GM23248 (cell line): ENCODE results near the gene BEND3. TPM values are rescaled to one million over a fixed set of nuclear protein-coding genes. Genes with fewer than 3 reads are reported as not detected.
A peak's percentile ranks its signal among the peaks of the same experiment; 100 is the strongest.
"Not testable (repeated sequence)": the region's sequence is repeated elsewhere in the genome, so short reads cannot be mapped to it uniquely, and the experiment has no call there.

Source experiments
- DNase-seq: peaks from one replicate; pipeline ENCODE4 v3.0.0-alpha.2; 2015
- H2AFZ ChIP-seq: fragments of 200-600 bp; sonication (generic); 2 replicates; pipeline ENCODE4 v1.6.1; 2016; ENCODE audit warnings: antibody characterized with exemption
- H3F3A ChIP-seq: fragments of 200-600 bp; sonication (generic); 2 replicates; pipeline ENCODE4 v1.6.1; 2016; ENCODE audit warnings: mild to moderate bottlenecking, antibody characterized with exemption, mixed run types; ENCODE audit not compliant: insufficient read depth
- H3K27ac ChIP-seq: fragments of 200-600 bp; sonication (generic); 2 replicates; pipeline ENCODE4 v1.5.1; 2016; ENCODE audit warnings: mild to moderate bottlenecking
- H3K27me3 ChIP-seq: fragments of 200-600 bp; sonication (generic); replicated peaks from 2 replicates; pipeline ENCODE4 v1.6.1; 2016; ENCODE audit warnings: mild to moderate bottlenecking; ENCODE audit not compliant: insufficient read depth
- H3K36me3 ChIP-seq: fragments of 200-600 bp; sonication (generic); 2 replicates; pipeline ENCODE4 v1.6.1; 2016; ENCODE audit warnings: low read depth, mild to moderate bottlenecking
- H3K4me1 ChIP-seq: fragments of 200-600 bp; sonication (generic); 2 replicates; pipeline ENCODE4 v1.6.1; 2016; ENCODE audit warnings: mild to moderate bottlenecking; ENCODE audit not compliant: insufficient read depth
- H3K4me2 ChIP-seq: fragments of 200-600 bp; sonication (generic); one replicate; pipeline ENCODE4 v1.6.1; 2016; ENCODE audit warnings: mild to moderate bottlenecking; ENCODE audit not compliant: unreplicated experiment
- H3K4me3 ChIP-seq: fragments of 200-600 bp; sonication (generic); 2 replicates; pipeline ENCODE4 v1.5.1; 2016; ENCODE audit warnings: mild to moderate bottlenecking
- H3K79me2 ChIP-seq: fragments of 200-600 bp; sonication (generic); 2 replicates; pipeline ENCODE4 v1.6.1; 2016; ENCODE audit warnings: mild to moderate bottlenecking; ENCODE audit not compliant: insufficient read depth
- H3K9ac ChIP-seq: fragments of 200-600 bp; sonication (generic); 2 replicates; pipeline ENCODE4 v1.6.1; 2016; ENCODE audit warnings: mild to moderate bottlenecking
- H3K9me2 ChIP-seq: fragments of 200-600 bp; sonication (generic); 2 replicates; pipeline ENCODE4 v1.6.1; 2016; ENCODE audit warnings: mixed run types, mild to moderate bottlenecking, moderate library complexity; ENCODE audit not compliant: insufficient read depth
- H3K9me3 ChIP-seq: fragments of 200-600 bp; sonication (generic); one replicate; pipeline ENCODE4 v1.6.1; 2017; ENCODE audit warnings: low read depth
- H4K20me1 ChIP-seq: fragments of 200-600 bp; sonication (generic); 2 replicates; pipeline ENCODE4 v1.6.0; 2016; ENCODE audit not compliant: insufficient read depth
- EZH2 ChIP-seq: fragments of 200-600 bp; sonication (generic); IDR thresholded peaks from 2 replicates; pipeline ENCODE4 v1.6.1; 2018; ENCODE audit warnings: antibody characterized with exemption, mild to moderate bottlenecking; ENCODE audit not compliant: insufficient read depth, poor library complexity, severe bottlenecking
- EZH2phosphoT487 ChIP-seq: fragments of 200-600 bp; sonication (generic); IDR thresholded peaks from 2 replicates; pipeline ENCODE4 v1.6.1; 2018; ENCODE audit warnings: antibody characterized with exemption, moderate library complexity, mild to moderate bottlenecking, low read depth; ENCODE audit not compliant: insufficient read depth
- WGBS, 2 experiments: methylation state at CpG; one replicate each; pipeline ENCODE4 v1.1.6; 2015 to 2017; ENCODE audit warnings: low lambda C conversion rate in 2 of 2, low coverage in 1 of 2; ENCODE audit errors: missing lambda C conversion rate in 2 of 2; 5-methylcytosine and 5-hydroxymethylcytosine counted together
- in situ Hi-C: fragments of 300-500 bp; cut with MboI; formaldehyde crosslinking; loops from 2 replicates; pipeline ENCODE4 v1.15.0; 2020
- polyA plus RNA-seq: library from polyadenylated mRNA; unstranded; fragments of >200 nt; fragmentation: Nextera tagmentation; extraction: Ambion mirVana; gene quantifications from 2 replicates; pipeline ENCODE4 v1.2.1, GENCODE V29; 2016
- total RNA-seq: library from RNA; depleted of rRNA; stranded (reverse); fragments of >200 nt; shearing (Covaris generic); gene quantifications from 2 replicates; pipeline ENCODE4 v1.2.3, GENCODE V29; 2014; rRNA removed

BEND3 gene
- total RNA-seq (1.8 and 2.7 TPM in 2 replicates), polyA plus RNA-seq (1.0 and 1.4 TPM in 2 replicates)

DNA sequence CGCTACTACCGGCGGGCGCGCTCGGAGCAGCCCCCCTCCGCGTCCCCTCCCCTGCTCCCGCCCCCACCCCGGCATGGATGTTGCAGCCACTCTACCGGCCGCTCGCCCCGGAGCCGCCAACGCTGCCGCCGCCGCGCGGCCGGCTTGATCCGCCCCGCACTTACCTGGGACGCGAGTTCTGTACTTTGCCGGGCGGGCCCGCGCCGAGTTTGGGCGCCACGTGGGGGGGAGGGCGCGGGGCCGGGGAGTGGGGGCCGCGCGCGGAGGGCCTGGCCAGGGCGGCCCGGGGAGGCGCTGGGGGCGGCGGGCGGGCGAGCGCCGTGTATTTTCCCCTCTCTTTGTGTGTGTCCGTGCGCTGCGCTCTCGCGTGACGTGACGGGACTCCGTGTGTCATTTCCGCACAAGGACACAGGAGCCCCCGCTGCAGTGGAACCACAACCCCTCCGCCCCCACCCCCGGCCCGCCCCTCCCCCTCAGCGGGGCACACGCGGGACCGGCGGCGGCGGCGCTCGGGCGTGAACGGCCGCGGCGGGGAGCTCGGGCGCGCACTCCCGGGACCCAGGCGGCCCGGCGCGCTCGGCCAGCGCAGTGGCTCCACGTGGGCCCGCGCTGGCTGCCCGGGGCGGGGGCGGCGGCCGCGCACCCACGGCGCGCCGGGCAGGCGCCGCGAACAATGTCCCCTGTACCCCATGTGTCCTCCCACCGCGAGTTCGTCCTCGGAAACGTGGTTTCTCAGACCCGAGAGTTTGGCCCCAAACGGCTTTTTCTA, at the start of gene BEND3:
Gene BEND3 (minus strand): TSS at position 590 of the 769 bp plus-strand sequence. CDS start 16,230 bp downstream, outside the sequence.
- peak; percentile 47 for DNase-seq

DNA sequence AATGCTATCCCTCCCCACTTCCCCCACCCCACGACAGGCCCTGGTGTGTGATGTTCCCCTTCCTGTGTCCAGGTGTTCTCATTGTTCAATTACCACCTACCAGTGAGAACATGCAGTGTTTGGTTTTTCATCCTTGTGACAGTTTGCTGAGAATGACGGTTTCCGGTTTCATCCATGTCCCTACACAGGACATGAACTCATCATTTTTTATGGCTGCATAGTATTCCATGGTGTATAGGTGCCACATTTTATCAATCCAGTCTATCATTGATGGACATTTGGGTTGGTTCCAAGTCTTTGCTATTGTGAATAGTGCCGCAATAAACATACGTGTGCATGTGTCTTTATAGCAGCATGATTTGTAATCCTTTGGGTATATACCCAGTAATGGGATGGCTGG, 49.0 kb upstream of the BEND3 start:
- H4K20me1 ChIP-seq, H3F3A ChIP-seq, H3K27me3 ChIP-seq, H3K9ac ChIP-seq, H3K9me3 ChIP-seq, H3K9me2 ChIP-seq, H3K27ac ChIP-seq, in situ Hi-C loops, H3K4me2 ChIP-seq, H2AFZ ChIP-seq, H3K79me2 ChIP-seq, DNase-seq, H3K4me1 ChIP-seq, H3K4me3 ChIP-seq, H3K36me3 ChIP-seq: not testable (repeated sequence)
- 95 to 99% methylated on average over 5 of the region's 5 CpGs for WGBS, 2 experiments

More for the DNA sequence above, at the start of gene BEND3:
- Histone ChIP-seq H3F3A (peaks cover 12% of the 10 kb centered on the region), H2AFZ (peak within 1 kb of the TSS; percentile 87), H3K36me3 (no peaks in the 10 kb centered on the region), H3K79me2 (no peaks in the 10 kb centered on the region), H3K9me2 (no peaks in the 10 kb centered on the region), H3K4me2 (peak within 1 kb of the TSS; percentile 86), H3K9me3 (no peaks in the 10 kb centered on the region), H3K4me1 (peaks cover 11% of the 10 kb centered on the region; the same call in 1 of the 2 replicates), H3K27me3 (peaks cover 14% of the 10 kb centered on the region), H3K4me3 (peak within 1 kb of the TSS; percentile 74), H4K20me1 (no peaks in the 10 kb centered on the region), H3K27ac (no peak within 1 kb of the TSS), H3K9ac (peak within 1 kb of the TSS; percentile 70)
- TF ChIP-seq EZH2phosphoT487, result no peak
- no peak for TF ChIP-seq EZH2
- WGBS, 2 experiments, result 0 to 1% methylated on average over 19 to 26 of the region's 109 CpGs
- in situ Hi-C loops, result no loop called here

DNA sequence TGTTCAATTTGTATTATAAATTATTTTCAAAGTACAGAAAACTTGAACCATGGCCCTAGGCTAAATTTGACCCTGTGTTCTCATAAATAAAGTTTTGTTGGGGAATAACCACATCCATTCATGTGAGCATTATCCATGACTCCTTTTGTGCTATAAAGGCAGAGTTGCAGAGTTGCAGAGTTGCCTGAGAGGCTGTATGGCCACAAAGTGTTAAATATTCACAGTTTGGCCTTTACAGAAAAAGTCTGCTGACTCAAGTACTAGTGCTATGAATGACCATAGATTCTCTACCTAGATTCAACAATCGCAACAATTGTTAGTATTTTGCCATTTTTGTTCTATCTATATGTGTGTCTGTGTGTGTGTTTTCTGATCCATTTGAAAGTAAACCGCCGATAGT, 46.2 kb upstream of the BEND3 start:
- in situ Hi-C loops, result no loop called here

DNA sequence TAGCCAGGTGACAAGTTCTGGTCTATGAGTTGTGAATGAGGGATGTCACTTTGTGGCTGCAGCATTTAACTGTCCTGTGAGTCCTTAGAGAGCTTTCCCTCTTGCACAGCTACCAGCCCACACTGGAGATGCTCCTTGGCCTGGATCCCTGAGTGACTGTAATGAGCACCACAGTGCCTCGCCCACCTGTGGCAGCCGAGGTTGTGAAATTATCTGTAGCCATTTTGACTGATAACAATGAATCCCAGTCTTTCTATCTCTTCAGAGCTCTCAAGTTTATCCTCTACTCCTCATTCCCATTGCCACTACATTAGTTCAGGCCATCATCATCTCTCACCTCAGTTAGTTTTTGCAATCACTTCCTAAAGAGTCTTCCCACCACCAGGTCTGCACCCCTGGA, 41.3 kb upstream of the BEND3 start:
- no peak for DNase-seq
- Histone ChIP-seq H2AFZ (no peak overlapping the region), H3K4me3 (no peak overlapping the region), H3K36me3 (no peaks in the 10 kb centered on the region), H3K4me2 (no peak overlapping the region), H3K27me3 (no peaks in the 10 kb centered on the region), H3K4me1 (no peaks in the 10 kb centered on the region), H3K79me2 (no peaks in the 10 kb centered on the region), H3K9ac (no peak overlapping the region), H3K9me2 (no peaks in the 10 kb centered on the region), H4K20me1 (no peaks in the 10 kb centered on the region), H3K27ac (no peak overlapping the region), H3K9me3 (no peaks in the 10 kb centered on the region), H3F3A (no peaks in the 10 kb centered on the region)
- WGBS, 2 experiments, result 92 to 100% methylated on average over 2 of the region's 2 CpGs
- in situ Hi-C loops, result no loop called here
- TF ChIP-seq EZH2phosphoT487 (no peak), EZH2 (no peak)

More for the DNA sequence above, 46.2 kb upstream of the BEND3 start:
- Histone ChIP-seq H3K4me1 (no peaks in the 10 kb centered on the region), H2AFZ (no peak overlapping the region), H3K27ac (no peak overlapping the region), H3K9ac (no peak overlapping the region), H3K27me3 (no peaks in the 10 kb centered on the region), H3F3A (no peaks in the 10 kb centered on the region), H3K36me3 (no peaks in the 10 kb centered on the region), H3K4me2 (no peak overlapping the region), H3K4me3 (no peak overlapping the region), H3K9me3 (no peaks in the 10 kb centered on the region), H3K9me2 (no peaks in the 10 kb centered on the region), H4K20me1 (no peaks in the 10 kb centered on the region), H3K79me2 (no peaks in the 10 kb centered on the region)
- DNase-seq, result no peak
- 97 to 100% methylated on average over 3 of the region's 3 CpGs for WGBS, 2 experiments
- TF ChIP-seq EZH2 (no peak), EZH2phosphoT487 (no peak)
